Fibroblast of skin of right biceps (primary cell): Measurements from ENCODE around the gene LIPJ.

ENCODE experiments used
- DNase-seq: peaks from one replicate; pipeline ENCODE4 v3.0.0-alpha.2; 2013

Gene LIPJ

GRCh38 chr10:88608052-88608732 is 21.6 kb downstream of the LIPJ start:
- no peak for DNase-seq

- DNase-seq: no peak
Measured at GRCh38 chr10:88608780-88609179, 22.2 kb downstream of the LIPJ start.

GRCh38 chr10:88616250-88616977 is 29.9 kb downstream of the LIPJ start:
- DNase-seq: peak; percentile 2

GRCh38 chr10:88617772-88618300 is 31.3 kb downstream of the LIPJ start:
- DNase-seq: no peak

GRCh38 chr10:88618496-88618895 is 31.9 kb downstream of the LIPJ start:
- DNase-seq: no peak

GRCh38 chr10:88620441-88620840 is 33.9 kb downstream of the LIPJ start:
- DNase-seq: no peak

- DNase-seq: no peak
Measured at GRCh38 chr10:88623835-88624234, 37.3 kb downstream of the LIPJ start.

- no peak for DNase-seq
Measured at GRCh38 chr10:88624840-88625239, 38.3 kb downstream of the LIPJ start.

GRCh38 chr10:88640186-88640585 is 53.6 kb downstream of the LIPJ start:
- DNase-seq: no peak

- no peak for DNase-seq
Measured at GRCh38 chr10:88642209-88642608, 55.6 kb downstream of the LIPJ start.

GRCh38 chr10:88642963-88643362 is 56.4 kb downstream of the LIPJ start:
- DNase-seq: peak; percentile 64

GRCh38 chr10:88647061-88647615 is 60.6 kb downstream of the LIPJ start:
- DNase-seq: no peak

- DNase-seq: peak; percentile 96
Measured at GRCh38 chr10:88651101-88651551, 64.6 kb downstream of the LIPJ start.

GRCh38 chr10:88652616-88653015 is 66.1 kb downstream of the LIPJ start:
- DNase-seq: peak; percentile 63
